Epithelial cell of esophagus (primary cell): ENCODE results near the gene ITPKB.

Source experiments
- DNase-seq: peaks from one replicate; pipeline ENCODE4 v3.0.0; 2010; ENCODE audit warnings: low read depth
- H3K4me3 ChIP-seq: 2 replicates; pipeline ENCODE4 v1.5.1; 2011; ENCODE audit warnings: mild to moderate bottlenecking, low read length, control low read depth
- CTCF ChIP-seq: IDR thresholded peaks from 2 replicates; pipeline ENCODE4 v1.5.1; 2011; ENCODE audit warnings: low read depth, mild to moderate bottlenecking, low read length, control low read depth, inconsistent platforms; ENCODE audit not compliant: insufficient read depth; ENCODE audit errors: missing control alignments

The ITPKB gene

GRCh38 chr1:226648421-226648820 lies 90.7 kb downstream of the ITPKB start:
- H3K4me3 ChIP-seq, result no peak overlapping the region
- TF ChIP-seq CTCF, result no peak
- no peak for DNase-seq

- no peak overlapping the region for H3K4me3 ChIP-seq
- no peak for TF ChIP-seq CTCF
- DNase-seq, result no peak
Measured at GRCh38 chr1:226647719-226648118, 91.4 kb downstream of the ITPKB start.

GRCh38 chr1:226646870-226647449 lies 92.1 kb downstream of the ITPKB start:
- no peak for DNase-seq
- no peak overlapping the region for H3K4me3 ChIP-seq
- no peak for TF ChIP-seq CTCF

- no peak for TF ChIP-seq CTCF
- peak; percentile 88 for DNase-seq
- H3K4me3 ChIP-seq, result no peak overlapping the region
Measured at GRCh38 chr1:226646026-226646869, 92.8 kb downstream of the ITPKB start.

- no peak for DNase-seq
- H3K4me3 ChIP-seq, result no peak overlapping the region
- TF ChIP-seq CTCF, result no peak
Measured at GRCh38 chr1:226645279-226645976, 93.7 kb downstream of the ITPKB start.

GRCh38 chr1:226644541-226645176 lies 94.4 kb downstream of the ITPKB start:
- TF ChIP-seq CTCF, result no peak
- H3K4me3 ChIP-seq, result no peak overlapping the region
- peak; percentile 24 for DNase-seq
